ENCODE measurements around the gene CD79B.

Gene CD79B

DNA sequence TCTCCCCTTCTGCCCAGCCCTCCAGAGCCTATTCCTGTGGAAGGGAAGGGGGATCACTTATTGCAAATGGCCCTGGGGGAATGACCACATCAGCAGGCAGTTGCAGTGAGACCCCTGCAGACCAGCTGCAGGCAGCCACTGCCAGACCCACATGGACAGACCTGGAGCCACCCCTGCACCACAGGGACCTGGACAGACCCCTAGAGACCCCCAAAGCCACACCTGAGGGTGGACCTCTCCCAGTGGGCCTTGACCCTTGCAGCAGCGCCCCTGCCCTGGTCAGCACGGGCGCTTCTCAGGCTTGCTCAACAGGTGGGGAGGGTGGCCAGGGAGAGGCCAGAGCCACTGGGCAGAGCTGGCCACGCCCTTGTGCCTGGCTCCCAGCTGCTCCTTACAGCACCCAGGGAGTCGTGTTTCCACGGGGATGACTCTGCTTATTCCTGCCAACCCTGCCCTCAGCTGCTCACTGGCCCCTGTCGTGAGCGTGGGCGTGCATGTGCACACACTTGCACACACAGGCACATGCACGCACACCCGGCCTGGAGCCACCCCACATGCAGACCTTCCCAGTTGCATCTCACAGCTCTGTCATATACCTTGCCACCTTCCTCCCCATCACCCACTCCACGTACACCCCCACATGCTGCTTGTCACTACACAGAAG, 41.9 kb upstream of the CD79B start (continued):
- TF ChIP-seq, protein P1, sequence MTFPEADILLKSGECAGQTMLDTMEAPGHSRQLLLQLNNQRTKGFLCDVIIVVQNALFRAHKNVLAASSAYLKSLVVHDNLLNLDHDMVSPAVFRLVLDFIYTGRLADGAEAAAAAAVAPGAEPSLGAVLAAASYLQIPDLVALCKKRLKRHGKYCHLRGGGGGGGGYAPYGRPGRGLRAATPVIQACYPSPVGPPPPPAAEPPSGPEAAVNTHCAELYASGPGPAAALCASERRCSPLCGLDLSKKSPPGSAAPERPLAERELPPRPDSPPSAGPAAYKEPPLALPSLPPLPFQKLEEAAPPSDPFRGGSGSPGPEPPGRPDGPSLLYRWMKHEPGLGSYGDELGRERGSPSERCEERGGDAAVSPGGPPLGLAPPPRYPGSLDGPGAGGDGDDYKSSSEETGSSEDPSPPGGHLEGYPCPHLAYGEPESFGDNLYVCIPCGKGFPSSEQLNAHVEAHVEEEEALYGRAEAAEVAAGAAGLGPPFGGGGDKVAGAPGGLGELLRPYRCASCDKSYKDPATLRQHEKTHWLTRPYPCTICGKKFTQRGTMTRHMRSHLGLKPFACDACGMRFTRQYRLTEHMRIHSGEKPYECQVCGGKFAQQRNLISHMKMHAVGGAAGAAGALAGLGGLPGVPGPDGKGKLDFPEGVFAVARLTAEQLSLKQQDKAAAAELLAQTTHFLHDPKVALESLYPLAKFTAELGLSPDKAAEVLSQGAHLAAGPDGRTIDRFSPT (tag by site-specific recombination; IDR thresholded peaks at IDR 0.05) = 0 out of 2 replicates have a peak, but pooled peaks have one; percentile 28
- no peak for TF ChIP-seq ZNF830 (tag by site-specific recombination; IDR thresholded peaks at IDR 0.05; ENCODE audit: low read depth)
- no peak for TF ChIP-seq ZNF549 (tag by site-specific recombination; IDR thresholded peaks at IDR 0.05)
- no peak for TF ChIP-seq PRDM1 (tag by site-specific recombination; IDR thresholded peaks at IDR 0.05)
- TF ChIP-seq ZNF138 (tag by site-specific recombination; IDR thresholded peaks at IDR 0.05; ENCODE audit: borderline replicate concordance) = no peak
- no peak for TF ChIP-seq ZNF335 (tag by site-specific recombination; conservative IDR thresholded peaks at IDR 0.05)
- TF ChIP-seq IKZF3 (tag by site-specific recombination; IDR thresholded peaks at IDR 0.05) = no peak
- TF ChIP-seq ZSCAN23 (tag by site-specific recombination; IDR thresholded peaks at IDR 0.05) = no peak
- no peak for TF ChIP-seq ZNF560 (tag by site-specific recombination; IDR thresholded peaks at IDR 0.05; ENCODE audit: borderline replicate concordance)
- TF ChIP-seq KLF9 (tag by site-specific recombination; IDR thresholded peaks at IDR 0.05; ENCODE audit: low read depth) = no peak
- TF ChIP-seq EGR2 (tag by site-specific recombination; IDR thresholded peaks at IDR 0.05; ENCODE audit: low read depth) = peak; percentile 66; the same call in 1 of the 2 replicates
- no peak for TF ChIP-seq SETDB1 (IDR thresholded peaks at IDR 0.05; ENCODE audit: insufficient read length, low read length)
- no peak for TF ChIP-seq YY2 (tag by site-specific recombination; IDR thresholded peaks at IDR 0.05)
- no peak for TF ChIP-seq GLIS1 (tag by site-specific recombination; IDR thresholded peaks at IDR 0.05)
- TF ChIP-seq MZF1 (tag by site-specific recombination; IDR thresholded peaks at IDR 0.05; ENCODE audit: borderline replicate concordance) = no peak
- TF ChIP-seq ZIC2 (tag by site-specific recombination; IDR thresholded peaks at IDR 0.05) = no peak
- no peak for TF ChIP-seq RBAK (tag by site-specific recombination; IDR thresholded peaks at IDR 0.05)
- TF ChIP-seq ZNF521 (tag by site-specific recombination; IDR thresholded peaks at IDR 0.05) = no peak

GRCh38 chr17:63973247-63973646, 41.1 kb upstream of the CD79B start:
- POLR2A ChIA-PET = no interaction called here
- Histone ChIP-seq H3K4me1 (ENCODE audit: control insufficient read depth, insufficient read depth, low read length) (no peaks in the 10 kb centered on the region), H3K36me3 (ENCODE audit: control insufficient read depth in 2 of 2, insufficient read depth in 1 of 2, low read length in 2 of 2) (no peaks in the 10 kb centered on the region), H3K9me3 (ENCODE audit: control insufficient read depth, insufficient read depth, low read depth, low read length) (no peaks in the 10 kb centered on the region), H3K4me3 (ENCODE audit: low read depth, low read length) (no peak overlapping the region), H3K27ac (ENCODE audit: extremely low read depth, low read depth, low read length) (no peak overlapping the region)
- 0 out of 2 replicates have a peak, but pooled peaks have one; percentile 34 for TF ChIP-seq ZBTB17 (tag by site-specific recombination; IDR thresholded peaks at IDR 0.05)
- TF ChIP-seq ZNF423 (tag by site-specific recombination; IDR thresholded peaks at IDR 0.05) = no peak
- TF ChIP-seq ZNF561 (tag by site-specific recombination; IDR thresholded peaks at IDR 0.05; ENCODE audit: borderline replicate concordance) = no peak
- TF ChIP-seq ZNF23 (tag by site-specific recombination; IDR thresholded peaks at IDR 0.05; ENCODE audit: borderline replicate concordance) = peak; percentile 81
- TF ChIP-seq ZNF626 (tag by site-specific recombination; IDR thresholded peaks at IDR 0.05) = no peak
- CTCF ChIA-PET = no interaction called here

DNA sequence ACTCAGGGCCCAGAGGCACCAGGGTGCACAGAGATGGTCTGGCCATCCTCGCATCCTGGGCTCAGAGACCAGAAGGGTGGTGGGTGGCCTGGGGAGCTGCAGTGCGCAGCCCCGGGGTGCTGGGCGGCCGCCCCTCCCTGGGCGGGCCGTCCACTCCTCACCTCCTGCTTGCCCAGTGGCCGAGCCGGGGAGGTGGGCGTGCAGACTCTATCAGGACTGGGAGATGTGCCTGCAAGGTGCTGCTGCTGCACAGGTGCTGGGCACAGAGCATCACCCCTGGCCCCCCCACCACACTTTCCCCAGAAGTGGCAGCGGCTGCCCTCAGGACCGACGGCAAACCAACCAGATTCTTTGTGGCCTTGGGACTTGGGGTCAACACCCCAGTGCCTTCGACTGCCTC, 40.7 kb upstream of the CD79B start, which contains the start of gene SCN4A:
TSS of gene SCN4A (minus strand) at position 123 of the 400 bp plus-strand sequence. CDS start at position 46, 77 bp downstream.
- ChIA-PET CTCF (no interaction called here), POLR2A (no interaction called here)
- H3K4me3 ChIP-seq (ENCODE audit: low read depth, low read length) = no peak within 1 kb of the TSS
- no peak within 1 kb of the TSS for H3K27ac ChIP-seq (ENCODE audit: extremely low read depth, low read depth, low read length)
- H3K36me3 ChIP-seq (ENCODE audit: control insufficient read depth in 2 of 2, insufficient read depth in 1 of 2, low read length in 2 of 2) = no peaks in the 10 kb centered on the region
- no peaks in the 10 kb centered on the region for H3K9me3 ChIP-seq (ENCODE audit: control insufficient read depth, insufficient read depth, low read depth, low read length)
- H3K4me1 ChIP-seq (ENCODE audit: control insufficient read depth, insufficient read depth, low read length) = no peaks in the 10 kb centered on the region
- no peak for TF ChIP-seq ZNF585B (tag by site-specific recombination; IDR thresholded peaks at IDR 0.05)
- TF ChIP-seq IKZF3 (tag by site-specific recombination; IDR thresholded peaks at IDR 0.05) = no peak
- TF ChIP-seq ZNF529 (tag by site-specific recombination; IDR thresholded peaks at IDR 0.05; ENCODE audit: insufficient replicate concordance) = no peak
- TF ChIP-seq, protein P2, sequence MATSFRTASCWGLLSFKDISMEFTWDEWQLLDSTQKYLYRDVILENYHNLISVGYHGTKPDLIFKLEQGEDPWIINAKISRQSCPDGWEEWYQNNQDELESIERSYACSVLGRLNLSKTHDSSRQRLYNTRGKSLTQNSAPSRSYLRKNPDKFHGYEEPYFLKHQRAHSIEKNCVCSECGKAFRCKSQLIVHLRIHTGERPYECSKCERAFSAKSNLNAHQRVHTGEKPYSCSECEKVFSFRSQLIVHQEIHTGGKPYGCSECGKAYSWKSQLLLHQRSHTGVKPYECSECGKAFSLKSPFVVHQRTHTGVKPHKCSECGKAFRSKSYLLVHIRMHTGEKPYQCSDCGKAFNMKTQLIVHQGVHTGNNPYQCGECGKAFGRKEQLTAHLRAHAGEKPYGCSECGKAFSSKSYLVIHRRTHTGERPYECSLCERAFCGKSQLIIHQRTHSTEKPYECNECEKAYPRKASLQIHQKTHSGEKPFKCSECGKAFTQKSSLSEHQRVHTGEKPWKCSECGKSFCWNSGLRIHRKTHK (tag by site-specific recombination; IDR thresholded peaks at IDR 0.05) = no peak
- TF ChIP-seq EGR2 (tag by site-specific recombination; IDR thresholded peaks at IDR 0.05; ENCODE audit: low read depth) = no peak
- TF ChIP-seq ZBTB17 (tag by site-specific recombination; IDR thresholded peaks at IDR 0.05) = no peak
- no peak for TF ChIP-seq ZNF350 (tag by site-specific recombination; IDR thresholded peaks at IDR 0.05)
- TF ChIP-seq SETDB1 (IDR thresholded peaks at IDR 0.05; ENCODE audit: insufficient read length, low read length) = no peak
- TF ChIP-seq ZNF664 (tag by site-specific recombination; IDR thresholded peaks at IDR 0.05) = no peak
- TF ChIP-seq ZNF362 (tag by site-specific recombination; IDR thresholded peaks at IDR 0.05) = no peak
